ENCODE data around the gene UROC1.

UROC1 gene

GRCh38 chr3:126518779-126519177 lies 1.2 kb upstream of the UROC1 start:
- Histone ChIP-seq H3F3A (ENCODE audit: low read depth) (no peaks in the 10 kb centered on the region), H3K9me2 (replicated peaks; ENCODE audit: low read depth, low read length) (no peaks in the 10 kb centered on the region), H3K9me3 (ENCODE audit: insufficient read depth, low read depth, low read length) (no peaks in the 10 kb centered on the region), H3K9ac (ENCODE audit: low read depth, low read length, poor library complexity, severe bottlenecking) (no peak overlapping the region), H3K27me3 (ENCODE audit: insufficient read depth, low read length, poor library complexity, severe bottlenecking) (no peaks in the 10 kb centered on the region), H3K36me3 (ENCODE audit: insufficient read depth, low read length) (no peaks in the 10 kb centered on the region), H2AFZ (ENCODE audit: low read length) (no peak overlapping the region), H3K4me3 (ENCODE audit: low read length, poor library complexity, severe bottlenecking) (no peak overlapping the region), H3K4me1 (ENCODE audit: insufficient read depth, low read length, poor library complexity, severe bottlenecking) (peaks cover 27% of the 10 kb centered on the region), H3K4me2 (ENCODE audit: low read depth, low read length, poor library complexity, severe bottlenecking) (peak overlapping the region; percentile 50), H3K79me2 (ENCODE audit: insufficient read depth, low read length) (no peaks in the 10 kb centered on the region), H4K20me1 (ENCODE audit: insufficient read depth, low read length, poor library complexity, severe bottlenecking) (no peaks in the 10 kb centered on the region)
- TF ChIP-seq EZH2phosphoT487 (IDR thresholded peaks at IDR 0.05; ENCODE audit: borderline replicate concordance) (no peak), CTCF (conservative IDR thresholded peaks at IDR 0.05; ENCODE audit: low read length) (no peak)

DNA sequence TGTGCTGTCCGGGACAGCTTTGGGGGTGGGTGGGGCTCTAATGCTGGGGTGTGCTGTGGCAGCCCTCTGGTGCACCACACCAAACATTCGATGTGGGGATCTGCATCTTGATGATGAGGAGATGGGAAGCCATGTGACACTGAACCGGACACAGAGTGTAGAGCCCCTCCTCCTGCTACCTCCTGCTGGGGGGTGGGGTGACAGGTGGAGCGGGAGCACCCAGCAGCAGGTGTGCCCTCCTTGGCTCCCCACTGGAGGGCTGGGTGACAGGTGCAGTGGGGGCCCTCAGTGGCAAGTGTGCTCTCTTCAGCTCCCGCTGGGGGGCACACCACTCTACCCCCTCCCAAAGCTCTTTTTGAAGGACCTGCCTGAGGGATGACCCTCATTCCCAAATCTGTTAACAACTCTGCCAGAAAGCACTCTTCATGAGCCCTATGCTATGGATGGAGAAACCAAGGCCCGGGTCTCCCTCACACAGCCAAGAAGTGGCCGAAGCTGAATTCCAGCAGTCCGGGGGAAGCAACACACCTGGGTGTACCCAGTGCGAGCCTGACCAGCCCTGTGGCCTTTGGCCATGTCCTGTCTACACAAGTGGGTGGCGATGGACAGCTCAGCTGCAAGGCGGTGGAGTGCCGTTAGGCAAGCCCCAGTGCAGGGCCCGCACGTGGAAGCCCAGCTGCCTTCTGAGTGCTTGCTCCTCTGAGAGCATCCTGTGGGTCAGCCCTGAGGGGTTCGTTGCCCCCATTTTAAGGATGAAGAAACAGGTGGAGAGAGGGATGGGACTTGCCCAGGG lies 609 bp upstream of the UROC1 start:
- H3K4me1 ChIP-seq (ENCODE audit: insufficient read depth, low read length, poor library complexity, severe bottlenecking): peaks cover 21% of the 10 kb centered on the region
- no peaks in the 10 kb centered on the region for H3K36me3 ChIP-seq (ENCODE audit: insufficient read depth, low read length)
- H2AFZ ChIP-seq (ENCODE audit: low read length): no peak overlapping the region
- no peaks in the 10 kb centered on the region for H3K9me2 ChIP-seq (replicated peaks; ENCODE audit: low read depth, low read length)
- H4K20me1 ChIP-seq (ENCODE audit: insufficient read depth, low read length, poor library complexity, severe bottlenecking): no peaks in the 10 kb centered on the region
- H3K4me3 ChIP-seq (ENCODE audit: low read length, poor library complexity, severe bottlenecking): no peak overlapping the region
- no peaks in the 10 kb centered on the region for H3K79me2 ChIP-seq (ENCODE audit: insufficient read depth, low read length)
- H3F3A ChIP-seq (ENCODE audit: low read depth): no peaks in the 10 kb centered on the region
- TF ChIP-seq CTCF (conservative IDR thresholded peaks at IDR 0.05; ENCODE audit: low read length) (no peak), EZH2phosphoT487 (IDR thresholded peaks at IDR 0.05; ENCODE audit: borderline replicate concordance) (no peak)
- H3K4me2 ChIP-seq (ENCODE audit: low read depth, low read length, poor library complexity, severe bottlenecking): peak overlapping the region; percentile 50
- no peak overlapping the region for H3K9ac ChIP-seq (ENCODE audit: low read depth, low read length, poor library complexity, severe bottlenecking)
- no peaks in the 10 kb centered on the region for H3K9me3 ChIP-seq (ENCODE audit: insufficient read depth, low read depth, low read length)
- H3K27me3 ChIP-seq (ENCODE audit: insufficient read depth, low read length, poor library complexity, severe bottlenecking): no peaks in the 10 kb centered on the region

GRCh38 chr3:126516936-126517290 lies 660 bp downstream of the UROC1 start:
- no peaks in the 10 kb centered on the region for H3K9me2 ChIP-seq (replicated peaks; ENCODE audit: low read depth, low read length)
- no peak overlapping the region for H2AFZ ChIP-seq (ENCODE audit: low read length)
- H3F3A ChIP-seq (ENCODE audit: low read depth): no peaks in the 10 kb centered on the region
- H3K9ac ChIP-seq (ENCODE audit: low read depth, low read length, poor library complexity, severe bottlenecking): no peak overlapping the region
- TF ChIP-seq CTCF (conservative IDR thresholded peaks at IDR 0.05; ENCODE audit: low read length) (no peak), EZH2phosphoT487 (IDR thresholded peaks at IDR 0.05; ENCODE audit: borderline replicate concordance) (no peak)
- no peaks in the 10 kb centered on the region for H3K79me2 ChIP-seq (ENCODE audit: insufficient read depth, low read length)
- H3K9me3 ChIP-seq (ENCODE audit: insufficient read depth, low read depth, low read length): no peaks in the 10 kb centered on the region
- no peak overlapping the region for H3K4me3 ChIP-seq (ENCODE audit: low read length, poor library complexity, severe bottlenecking)
- H3K27me3 ChIP-seq (ENCODE audit: insufficient read depth, low read length, poor library complexity, severe bottlenecking): no peaks in the 10 kb centered on the region
- H3K4me1 ChIP-seq (ENCODE audit: insufficient read depth, low read length, poor library complexity, severe bottlenecking): peaks cover 22% of the 10 kb centered on the region
- no peaks in the 10 kb centered on the region for H3K36me3 ChIP-seq (ENCODE audit: insufficient read depth, low read length)
- H3K4me2 ChIP-seq (ENCODE audit: low read depth, low read length, poor library complexity, severe bottlenecking): no peak overlapping the region
- no peaks in the 10 kb centered on the region for H4K20me1 ChIP-seq (ENCODE audit: insufficient read depth, low read length, poor library complexity, severe bottlenecking)

Measured in Loucy (cell line).